Fibroblast of lung (primary cell): ENCODE results near the gene LMNTD2.

Experiments used
- CTCF ChIP-seq, 2 donors: IDR thresholded peaks in 1 of 2; conservative IDR thresholded peaks in 1 of 2; 1 replicate in 1 of 2; 2 replicates in 1 of 2; pipeline ENCODE4 v1.5.1; 2011 to 2012; ENCODE audit warnings: low read length in 2 of 2, control low read depth in 1 of 2, inconsistent platforms in 1 of 2, low read depth in 1 of 2, mild to moderate bottlenecking in 1 of 2
- EZH2 ChIP-seq: IDR thresholded peaks from 2 replicates; pipeline ENCODE4 v1.5.1; 2012; ENCODE audit warnings: low read length, control low read depth, mild to moderate bottlenecking; ENCODE audit errors: missing control alignments

GRCh38 chr11:576811-577610, 16.5 kb upstream of the LMNTD2 start:
- TF ChIP-seq EZH2: no peak
- TF ChIP-seq CTCF (conservative IDR thresholded peaks at IDR 0.05 in 1 of 2, IDR thresholded peaks at IDR 0.05 in 1 of 2; ENCODE audit: low read depth in 1 of 2, low read length in 2 of 2): no peak
